ENCODE measurements around the gene ZNF653. TPM values are rescaled to one million over a fixed set of nuclear protein-coding genes. Genes with fewer than 3 reads are reported as not detected.

The ZNF653 gene
- total and polyA plus RNA-seq, 7 donors: 4.0 to 11.5 (median 6.2) TPM

- TF ChIP-seq CTCF (IDR thresholded peaks at IDR 0.05): no peak
- ATAC-seq (peak; percentile 92 to 95 (median 94)), DNase-seq (peak; percentile 98 to 99)
- intact Hi-C loops (cut with DNase I): loop anchor here in 1 of 2 donors (10.0 kb wide), 1 partner anchor 130 kb away; the partner anchor contains the start of gene SWSAP1
- no peaks in the 10 kb centered on the region for H3K27me3 ChIP-seq (ENCODE audit: insufficient read depth in 3 of 3, low read length in 2 of 3)
- no peaks in the 10 kb centered on the region for H3K9me3 ChIP-seq
- peaks cover 4% of the 10 kb centered on the region for H3K4me1 ChIP-seq
- H3K36me3 ChIP-seq (ENCODE audit: insufficient read depth in 1 of 2, low read depth in 1 of 2): peaks cover 0 to 7% of the 10 kb centered on the region in 2 donors
- 0 to 3% (median 2%) methylated on average over 15 to 33 of the region's 33 CpGs for WGBS, 3 donors
- H3K27ac ChIP-seq: peak overlapping the region; percentile 93
- peak overlapping the region; percentile 84 for H3K4me3 ChIP-seq
Measured at GRCh38 chr19:11505032-11505503, 571 bp downstream of the ZNF653 start.

DNA sequence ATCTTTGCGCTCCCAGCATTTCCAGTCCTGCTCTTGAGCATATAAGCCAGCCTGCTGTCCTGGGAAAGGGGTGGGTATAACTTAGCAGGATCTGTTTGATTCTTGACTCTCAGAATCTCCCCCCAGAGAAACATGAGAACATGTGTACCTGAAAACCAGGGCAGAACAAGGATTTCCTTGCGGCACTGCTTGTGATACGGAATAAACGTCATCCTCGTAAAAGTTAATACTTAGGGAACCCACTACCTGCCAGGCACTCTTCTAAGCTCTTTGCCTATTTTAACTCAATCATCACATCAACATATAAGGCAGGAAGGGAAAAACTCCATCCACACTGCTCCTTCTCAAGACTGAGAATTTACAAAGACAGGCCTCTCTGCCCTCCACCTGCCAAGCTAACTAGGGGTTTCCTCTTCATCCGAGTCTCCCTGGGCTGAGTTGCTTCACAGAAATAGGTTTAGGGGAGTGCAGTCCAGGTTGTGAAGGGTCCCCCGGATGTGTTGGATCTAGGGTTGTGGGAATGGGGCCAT, 1.1 kb downstream of the ZNF653 start:
- no peak for TF ChIP-seq CTCF (IDR thresholded peaks at IDR 0.05)
- no peaks in the 10 kb centered on the region for H3K9me3 ChIP-seq
- peaks cover 4% of the 10 kb centered on the region for H3K4me1 ChIP-seq
- peaks cover 0 to 5% of the 10 kb centered on the region in 2 donors for H3K36me3 ChIP-seq (ENCODE audit: insufficient read depth in 1 of 2, low read depth in 1 of 2)
- DNase-seq (no peak), ATAC-seq (no peak)
- no peaks in the 10 kb centered on the region for H3K27me3 ChIP-seq (ENCODE audit: insufficient read depth in 3 of 3, low read length in 2 of 3)
- peak overlapping the region; percentile 84 for H3K4me3 ChIP-seq
- intact Hi-C loops (cut with DNase I): loop anchor here in 1 of 2 donors (10.0 kb wide), 1 partner anchor 130 kb away; the partner anchor contains the start of gene SWSAP1
- H3K27ac ChIP-seq: peak overlapping the region; percentile 93
- 36 to 47% (median 44%) methylated on average over 7 of the region's 7 CpGs for WGBS, 3 donors

DNA sequence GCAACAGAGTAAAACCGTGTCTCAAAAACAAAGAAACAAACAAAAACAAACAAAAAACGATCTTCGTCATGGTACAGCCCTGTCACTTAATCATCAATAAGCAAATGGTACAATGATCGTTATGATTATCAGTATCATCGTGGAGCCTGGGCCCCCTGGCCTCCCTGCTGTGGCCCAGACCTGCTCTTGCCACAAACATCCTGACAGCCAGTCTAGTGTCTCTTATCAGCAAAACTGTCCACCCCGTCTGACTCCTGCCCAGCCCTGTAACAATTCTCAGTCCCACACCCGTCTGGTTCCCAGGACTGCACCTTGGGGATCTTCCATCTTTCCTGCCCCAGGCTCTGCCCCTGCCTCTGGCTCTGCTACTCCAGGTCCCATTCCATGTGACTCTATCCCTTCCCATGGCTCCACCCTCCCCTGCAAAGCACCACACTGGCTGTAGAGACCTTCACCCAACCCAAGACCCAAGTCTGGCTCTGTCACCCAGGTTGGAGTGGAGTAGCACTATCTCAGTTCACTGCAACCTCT, 5.7 kb downstream of the ZNF653 start:
- intact Hi-C loops (cut with DNase I): loop anchor here in 1 of 2 donors (5.0 to 10.0 kb wide), 2 partner anchors 87 to 125 kb away; partner anchors contain the start of gene SWSAP1
- WGBS, 3 donors: 85 to 87% (median 85%) methylated on average over 7 of the region's 7 CpGs
- Histone ChIP-seq H3K4me1 (no peaks in the 10 kb centered on the region), H3K36me3 (ENCODE audit: insufficient read depth in 1 of 2, low read depth in 1 of 2) (peaks cover 0 to 29% of the 10 kb centered on the region in 2 donors), H3K4me3 (no peak overlapping the region), H3K27ac (no peak overlapping the region), H3K9me3 (no peaks in the 10 kb centered on the region), H3K27me3 (ENCODE audit: insufficient read depth in 3 of 3, low read length in 2 of 3) (no peaks in the 10 kb centered on the region)
- no peak for DNase-seq
- ATAC-seq: no peak
- TF ChIP-seq CTCF (IDR thresholded peaks at IDR 0.05): no peak

- TF ChIP-seq CTCF (IDR thresholded peaks at IDR 0.05): no peak
- Histone ChIP-seq H3K4me3 (no peak overlapping the region), H3K27ac (no peak overlapping the region), H3K9me3 (no peaks in the 10 kb centered on the region), H3K36me3 (ENCODE audit: insufficient read depth in 1 of 2, low read depth in 1 of 2) (peaks cover 0 to 36% of the 10 kb centered on the region in 2 donors), H3K27me3 (ENCODE audit: insufficient read depth in 3 of 3, low read length in 2 of 3) (no peaks in the 10 kb centered on the region), H3K4me1 (no peaks in the 10 kb centered on the region)
- ATAC-seq: no peak
- intact Hi-C loops (cut with DNase I): loop anchor here in 1 of 2 donors (5.0 kb wide), 1 partner anchor 88 kb away; no protein-coding TSS in a partner anchor
- no peak for DNase-seq
- WGBS, 3 donors: 82 to 91% (median 87%) methylated on average over 6 of the region's 6 CpGs
Measured at GRCh38 chr19:11499220-11499726, 6.4 kb downstream of the ZNF653 start.
